T47D (cell line): ENCODE measurements around the gene KCNT2.
A peak's percentile ranks its signal among the peaks of the same experiment; 100 is the strongest.

Experiments
- DNase-seq, 2 experiments: peaks; one replicate each; pipeline versions ENCODE4 v3.0.0 to v3.0.0-alpha.2; 2011 to 2012; ENCODE audit warnings: low read depth in 1 of 2, low spot score in 1 of 2
- JUND ChIP-seq: IDR thresholded peaks from 2 replicates; pipeline ENCODE4 v1.6.1; 2012; ENCODE audit warnings: low read depth
- in situ Hi-C: cut with HindIII; loops from 2 replicates; pipeline ENCODE4 v1.10.0; 2016; ENCODE audit warnings: low sequenced_read_pairs, low pct_unique_long_range_greater_than_20kb

Gene KCNT2

GRCh38 chr1:196623079-196623478 is 14.8 kb upstream of the KCNT2 start:
- no peak for TF ChIP-seq JUND
- in situ Hi-C loops, result no loop called here
- peak in 1 of 2 experiments; percentile 20 for DNase-seq

- in situ Hi-C loops, result no loop called here
- TF ChIP-seq JUND, result no peak
- DNase-seq, result no peak
Observed at GRCh38 chr1:196619721-196620120, 11.5 kb upstream of the KCNT2 start.

GRCh38 chr1:196611873-196612272 is 3.6 kb upstream of the KCNT2 start:
- in situ Hi-C loops, result no loop called here
- DNase-seq, result no peak

DNA sequence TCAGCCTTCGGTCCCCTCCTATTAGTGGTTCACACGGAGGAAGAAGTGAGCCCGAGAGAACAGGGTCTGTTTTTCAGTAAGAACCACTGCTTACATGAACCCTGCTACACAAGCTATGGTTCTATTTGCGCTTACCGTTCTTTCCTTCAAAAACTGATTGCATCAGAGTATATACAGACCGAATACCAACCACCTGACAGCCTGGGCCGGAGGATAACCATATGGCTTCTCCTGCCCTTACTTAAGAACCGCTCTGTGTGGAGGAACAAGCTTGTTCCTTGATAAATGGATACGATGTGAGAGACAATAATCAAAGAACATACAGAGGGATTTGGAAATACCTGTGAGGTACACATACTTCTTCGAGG is 1.1 kb upstream of the KCNT2 start:
- DNase-seq, result no peak
- in situ Hi-C loops, result no loop called here

More at GRCh38 chr1:196611873-196612272, 3.6 kb upstream of the KCNT2 start:
- no peak for TF ChIP-seq JUND

DNA sequence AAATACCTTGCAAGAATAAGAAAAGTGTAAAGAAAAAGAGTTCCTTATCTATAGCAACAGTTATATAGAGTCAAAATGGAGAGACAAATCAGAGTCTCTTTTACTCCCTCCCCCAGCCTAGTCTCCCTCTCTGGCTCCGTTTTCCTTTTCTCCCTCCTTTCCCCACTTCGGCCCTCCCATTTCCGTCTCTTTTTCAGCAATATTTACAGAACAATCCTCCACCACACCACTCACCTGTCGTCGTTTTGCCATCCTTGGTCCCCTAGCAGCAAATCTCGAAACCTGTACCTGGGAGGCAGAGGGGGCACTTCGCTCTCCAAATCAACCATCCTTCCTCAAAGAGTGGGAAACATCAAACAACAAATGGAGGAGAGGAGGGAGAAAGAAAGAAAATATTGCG is 259 bp downstream of the KCNT2 start:
- no peak for DNase-seq
- TF ChIP-seq JUND, result no peak
- in situ Hi-C loops, result no loop called here

More for the DNA sequence above, 1.1 kb upstream of the KCNT2 start:
- no peak for TF ChIP-seq JUND

- no peak for DNase-seq
- TF ChIP-seq JUND, result no peak
- in situ Hi-C loops, result no loop called here
Observed at GRCh38 chr1:196603651-196604050, 4.6 kb downstream of the KCNT2 start.

GRCh38 chr1:196598942-196599748 is 9.1 kb downstream of the KCNT2 start:
- TF ChIP-seq JUND, result no peak
- no peak for DNase-seq
- in situ Hi-C loops, result no loop called here

DNA sequence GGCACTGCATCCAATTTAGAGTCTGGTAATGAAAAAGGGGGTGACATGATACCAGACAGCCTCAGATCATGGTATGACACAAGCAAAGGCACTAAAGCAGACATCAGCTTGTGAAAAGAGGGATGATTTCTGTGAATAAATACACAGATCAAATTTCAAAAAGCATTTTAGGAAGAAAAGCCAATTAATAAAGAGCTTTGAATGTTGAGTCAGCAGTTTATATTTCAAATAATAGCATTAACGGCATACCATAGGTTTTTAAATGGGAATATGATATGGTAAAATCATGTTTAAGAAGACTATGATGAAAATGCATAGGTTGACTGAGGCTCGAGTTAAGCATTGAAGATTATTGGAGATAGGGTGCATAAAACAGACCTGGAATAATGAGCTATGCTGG is 13.5 kb downstream of the KCNT2 start:
- in situ Hi-C loops, result no loop called here
- DNase-seq, result no peak
- no peak for TF ChIP-seq JUND

GRCh38 chr1:196593955-196594354 is 14.3 kb downstream of the KCNT2 start:
- no peak for TF ChIP-seq JUND
- DNase-seq, result no peak
- in situ Hi-C loops, result no loop called here

- no peak for TF ChIP-seq JUND
- in situ Hi-C loops, result no loop called here
- DNase-seq, result no peak
Observed at GRCh38 chr1:196590959-196591358, 17.3 kb downstream of the KCNT2 start.

- in situ Hi-C loops, result no loop called here
- no peak for DNase-seq
- TF ChIP-seq JUND, result no peak
Observed at GRCh38 chr1:196590012-196590708, 18.1 kb downstream of the KCNT2 start.

GRCh38 chr1:196584696-196585095 is 23.5 kb downstream of the KCNT2 start:
- in situ Hi-C loops, result no loop called here
- TF ChIP-seq JUND, result no peak
- DNase-seq, result no peak

DNA sequence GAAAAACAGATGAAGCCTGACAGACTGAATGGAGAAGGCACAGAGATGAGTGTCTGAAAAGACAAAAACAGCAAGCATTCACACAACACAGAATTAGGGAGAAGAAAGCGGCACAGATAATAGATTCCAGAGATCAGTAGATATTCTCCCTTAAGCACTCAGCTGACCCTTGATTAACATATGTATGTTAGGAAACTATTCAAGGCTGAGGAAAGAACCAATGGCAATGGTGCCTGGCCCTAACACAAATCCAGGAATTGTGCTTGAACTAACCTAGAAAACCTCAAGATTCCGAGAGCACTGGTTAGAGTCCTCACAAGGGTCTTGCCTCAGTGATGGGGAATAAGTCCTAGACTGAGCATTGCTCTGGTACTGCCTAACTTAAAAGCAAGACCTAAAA is 30.9 kb downstream of the KCNT2 start:
- in situ Hi-C loops, result no loop called here
- TF ChIP-seq JUND, result no peak
- DNase-seq, result no peak

GRCh38 chr1:196573226-196573625 is 35.0 kb downstream of the KCNT2 start:
- no peak for DNase-seq
- in situ Hi-C loops, result no loop called here

More at GRCh38 chr1:196573226-196573625, 35.0 kb downstream of the KCNT2 start:
- no peak for TF ChIP-seq JUND
